GM18868 (cell line): Measurements from ENCODE around the gene SPIRE2.
"Not testable (repeated sequence)": the region's sequence is repeated elsewhere in the genome, so short reads cannot be mapped to it uniquely, and the experiment has no call there.

ENCODE experiments used
- ATAC-seq: cut with Tn5 transposase; IDR thresholded peaks from one replicate; pipeline ENCODE4 v1.9.1; 2021; ENCODE audit warnings: mild to moderate bottlenecking, moderate library complexity; ENCODE audit not compliant: unreplicated experiment

Gene SPIRE2, protein sequence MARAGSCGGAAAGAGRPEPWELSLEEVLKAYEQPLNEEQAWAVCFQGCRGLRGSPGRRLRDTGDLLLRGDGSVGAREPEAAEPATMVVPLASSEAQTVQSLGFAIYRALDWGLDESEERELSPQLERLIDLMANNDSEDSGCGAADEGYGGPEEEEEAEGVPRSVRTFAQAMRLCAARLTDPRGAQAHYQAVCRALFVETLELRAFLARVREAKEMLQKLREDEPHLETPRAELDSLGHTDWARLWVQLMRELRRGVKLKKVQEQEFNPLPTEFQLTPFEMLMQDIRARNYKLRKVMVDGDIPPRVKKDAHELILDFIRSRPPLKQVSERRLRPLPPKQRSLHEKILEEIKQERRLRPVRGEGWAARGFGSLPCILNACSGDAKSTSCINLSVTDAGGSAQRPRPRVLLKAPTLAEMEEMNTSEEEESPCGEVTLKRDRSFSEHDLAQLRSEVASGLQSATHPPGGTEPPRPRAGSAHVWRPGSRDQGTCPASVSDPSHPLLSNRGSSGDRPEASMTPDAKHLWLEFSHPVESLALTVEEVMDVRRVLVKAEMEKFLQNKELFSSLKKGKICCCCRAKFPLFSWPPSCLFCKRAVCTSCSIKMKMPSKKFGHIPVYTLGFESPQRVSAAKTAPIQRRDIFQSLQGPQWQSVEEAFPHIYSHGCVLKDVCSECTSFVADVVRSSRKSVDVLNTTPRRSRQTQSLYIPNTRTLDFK

DNA sequence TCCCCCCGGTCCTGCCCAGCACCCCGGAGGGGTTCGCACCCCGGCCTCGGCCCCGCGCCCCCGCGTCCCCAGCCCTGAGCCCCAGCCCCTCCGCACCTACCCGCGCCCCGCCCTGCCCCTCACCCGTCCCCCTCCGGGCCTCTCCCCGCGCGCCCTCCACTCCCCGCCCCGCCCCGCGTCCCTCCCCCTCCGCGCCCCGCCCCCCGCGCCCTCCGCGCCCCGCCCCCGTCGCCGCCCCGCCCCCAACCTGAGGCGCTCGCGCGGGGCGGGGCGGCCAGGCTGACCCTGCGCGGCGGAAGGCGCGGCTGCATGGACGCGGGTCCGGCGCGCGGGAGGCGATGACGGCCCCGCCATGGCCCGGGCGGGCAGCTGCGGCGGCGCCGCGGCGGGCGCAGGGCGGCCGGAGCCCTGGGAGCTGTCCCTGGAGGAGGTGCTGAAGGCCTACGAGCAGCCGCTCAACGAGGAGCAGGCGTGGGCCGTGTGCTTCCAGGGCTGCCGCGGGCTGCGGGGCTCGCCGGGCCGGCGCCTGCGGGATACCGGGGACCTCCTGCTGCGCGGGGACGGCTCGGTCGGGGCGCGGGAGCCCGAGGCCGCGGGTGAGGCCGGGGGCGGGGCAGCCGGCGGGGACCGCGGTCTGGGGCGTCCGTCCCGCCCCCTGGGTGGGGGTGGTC is at the start of gene SPIRE2:
Gene SPIRE2, plus strand, starts transcription at position 277 of the 671 bp plus-strand sequence. Its CDS starts 76 bp downstream, at position 353.
- ATAC-seq, result no peak

DNA sequence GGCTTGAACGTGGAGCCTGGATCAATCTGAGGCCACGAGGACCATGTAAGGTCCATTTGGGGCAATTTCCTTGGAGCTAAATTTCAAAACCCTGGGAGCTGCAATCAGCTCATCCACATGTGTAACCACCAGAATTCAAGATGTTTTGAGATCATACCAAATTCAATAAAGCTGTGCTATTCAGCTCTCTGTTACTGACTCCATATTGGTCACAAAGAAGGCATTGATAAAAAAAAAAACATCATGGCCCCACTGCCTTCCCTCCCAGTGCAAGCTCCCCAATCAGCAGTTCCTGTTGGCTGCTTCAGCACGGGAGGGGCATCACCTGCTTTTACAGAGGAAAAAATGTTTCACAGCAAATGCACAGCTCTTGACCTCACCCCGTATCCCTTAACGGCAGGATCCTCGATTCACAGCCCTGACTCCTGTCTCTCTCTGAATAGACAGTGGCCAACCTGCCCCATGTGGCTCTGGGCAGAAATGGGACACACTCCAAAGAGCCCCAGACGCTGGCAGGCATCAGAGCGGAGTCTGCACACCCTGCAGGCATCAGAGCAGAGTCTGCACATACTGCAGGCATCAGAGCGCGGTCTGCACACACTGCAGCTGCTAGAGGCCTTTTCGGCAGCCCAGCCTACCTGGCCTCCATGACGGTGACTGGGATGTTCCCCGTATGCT is 48.9 kb upstream of the SPIRE2 start:
- no peak for ATAC-seq

DNA sequence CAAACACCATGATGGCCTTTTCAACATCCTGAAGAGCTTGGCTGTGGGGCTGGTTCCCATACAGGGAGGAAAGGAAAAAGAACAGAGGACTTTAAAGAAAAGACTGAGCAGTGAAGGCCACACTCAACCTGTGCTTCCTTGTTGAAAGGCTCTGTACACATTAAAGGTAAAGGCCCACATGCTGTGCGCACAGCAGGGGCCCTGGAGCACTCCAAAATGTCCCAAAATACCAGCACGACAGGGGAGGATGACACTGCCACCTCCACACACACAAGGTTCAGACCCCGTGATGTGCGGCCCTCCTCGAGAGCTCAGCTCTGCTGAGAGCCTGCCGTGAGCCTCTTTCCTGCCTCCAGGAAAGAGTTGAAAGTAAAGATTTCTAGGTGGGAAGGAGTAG is 48.4 kb upstream of the SPIRE2 start:
- no peak for ATAC-seq

DNA sequence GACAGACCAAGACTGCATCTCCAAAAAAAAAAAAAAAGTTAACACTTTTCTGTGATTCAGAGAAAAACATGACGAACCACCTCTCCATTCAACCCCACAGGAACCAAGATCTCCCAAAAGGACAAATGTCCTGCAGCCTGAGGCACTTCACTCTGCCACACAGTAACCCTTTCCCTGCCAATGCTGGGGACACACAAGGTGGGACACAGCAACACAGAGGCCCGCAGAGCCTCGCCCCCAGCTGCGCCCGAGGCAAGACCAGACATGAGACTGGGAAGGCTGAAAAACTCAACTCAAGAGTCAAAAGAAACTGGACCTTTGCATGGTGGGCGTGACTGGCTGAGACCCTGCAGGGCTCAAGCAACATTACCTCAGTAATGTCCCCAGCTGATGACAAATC is 45.8 kb upstream of the SPIRE2 start:
- ATAC-seq, result no peak

DNA sequence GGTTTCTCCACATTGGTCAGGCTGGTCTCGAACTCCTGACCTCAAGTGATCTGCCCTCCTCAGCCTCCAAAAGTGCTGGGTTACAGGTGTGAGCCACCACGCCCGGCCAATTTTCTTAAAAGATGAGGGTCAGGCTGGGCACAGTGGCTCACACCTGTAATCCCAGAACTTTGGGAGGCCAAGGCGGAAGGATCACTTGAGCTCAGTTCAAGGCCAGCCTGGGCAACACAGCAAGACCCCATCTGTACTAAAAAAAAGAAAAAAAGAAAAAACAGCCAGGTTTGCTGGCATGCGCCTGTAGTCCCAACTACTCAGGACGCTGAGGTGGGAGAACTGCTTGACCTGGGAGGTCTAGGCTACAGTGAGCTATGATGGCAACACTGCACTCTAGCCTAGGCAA is 44.3 kb upstream of the SPIRE2 start:
- ATAC-seq, result not testable (repeated sequence)

DNA sequence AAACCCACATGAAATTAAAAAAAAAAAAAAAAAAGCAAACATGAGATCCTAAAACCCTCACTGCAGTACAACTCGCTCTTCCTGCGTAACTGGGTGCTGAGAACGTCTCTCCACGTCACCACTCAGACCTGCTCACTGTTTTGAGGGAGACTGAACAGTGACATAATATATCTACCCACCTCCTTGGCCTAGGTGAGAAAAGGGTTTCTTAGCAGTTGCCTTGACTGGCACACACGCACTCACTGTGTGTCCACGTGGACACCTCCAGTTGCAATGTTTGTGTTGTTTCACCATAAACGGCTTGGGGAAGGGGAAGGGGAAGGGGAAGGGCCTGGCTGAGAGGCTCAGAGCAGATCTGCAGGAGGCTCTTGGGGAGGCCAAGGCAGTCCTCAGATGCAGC is 43.9 kb upstream of the SPIRE2 start:
- no peak for ATAC-seq

DNA sequence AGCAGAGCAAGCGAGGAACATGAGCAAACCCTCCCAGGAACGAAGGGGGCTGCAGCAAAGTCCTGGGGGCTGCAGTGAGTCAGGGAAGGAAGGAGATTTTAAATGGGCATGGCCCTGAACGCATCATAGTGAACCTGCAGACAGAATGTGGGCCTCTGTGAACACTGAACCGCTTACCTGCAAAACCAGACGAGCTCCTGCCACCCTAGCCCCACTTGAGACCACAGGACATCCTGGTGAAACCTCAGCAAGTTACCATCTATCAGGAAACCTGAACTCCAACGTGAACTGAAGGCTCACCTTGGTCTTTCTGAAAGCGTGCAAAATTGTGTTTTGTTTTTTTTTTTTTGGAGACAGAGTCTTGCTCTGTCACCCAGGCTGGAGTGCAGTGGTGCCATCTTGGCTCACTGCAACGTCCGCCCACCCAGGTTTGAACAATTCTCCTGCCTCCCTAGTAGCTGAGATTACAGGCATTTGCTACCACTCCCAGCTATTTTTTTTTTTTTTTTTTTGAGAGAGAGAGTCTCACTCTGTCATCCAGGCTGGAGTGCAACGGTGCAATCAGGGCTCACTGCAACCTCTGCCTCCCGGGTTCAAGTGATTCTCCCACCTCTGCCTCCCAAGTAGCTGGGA is 42.6 kb upstream of the SPIRE2 start:
- ATAC-seq, result no peak

DNA sequence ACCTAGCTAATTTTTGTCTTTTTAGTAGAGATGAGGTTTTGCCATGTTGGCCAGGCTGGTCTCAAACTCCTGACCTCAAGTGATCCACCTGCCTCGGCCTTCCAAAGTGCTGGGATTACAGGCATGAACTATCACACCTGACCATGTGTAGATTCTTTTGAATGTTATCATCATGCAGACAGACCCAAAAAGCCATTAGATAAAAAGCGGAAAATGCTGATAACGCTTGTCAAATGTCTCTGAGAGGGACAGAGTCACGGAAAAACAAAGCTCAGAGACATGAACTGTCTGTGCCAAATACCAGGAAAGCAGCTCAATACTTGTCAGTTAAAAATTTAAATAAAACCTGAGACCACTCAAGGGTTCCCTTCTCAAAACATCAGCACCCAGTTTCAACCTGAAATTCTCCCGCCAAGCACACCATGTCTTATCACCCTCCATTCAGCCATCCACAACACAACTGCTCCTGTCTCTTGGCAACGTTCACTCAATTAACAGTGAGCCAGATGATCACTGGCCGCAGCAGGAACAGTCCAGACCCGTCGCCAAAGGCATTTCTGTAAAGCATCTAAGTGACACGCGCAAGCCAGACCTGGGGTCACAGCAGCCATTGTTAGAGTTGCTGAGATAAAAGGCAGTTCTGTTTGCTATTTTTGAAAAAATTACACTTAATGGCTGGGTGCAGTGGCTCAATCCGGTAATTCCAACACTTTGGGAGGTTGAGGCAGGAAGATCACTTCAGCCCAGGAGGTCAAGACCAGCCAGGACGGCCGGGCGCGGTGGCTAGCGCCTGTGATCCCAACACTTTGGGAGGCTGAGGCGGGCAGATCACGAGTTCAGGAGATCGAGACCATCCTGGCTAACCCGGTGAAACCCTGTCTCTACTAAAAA is 41.6 kb upstream of the SPIRE2 start:
- no peak for ATAC-seq

DNA sequence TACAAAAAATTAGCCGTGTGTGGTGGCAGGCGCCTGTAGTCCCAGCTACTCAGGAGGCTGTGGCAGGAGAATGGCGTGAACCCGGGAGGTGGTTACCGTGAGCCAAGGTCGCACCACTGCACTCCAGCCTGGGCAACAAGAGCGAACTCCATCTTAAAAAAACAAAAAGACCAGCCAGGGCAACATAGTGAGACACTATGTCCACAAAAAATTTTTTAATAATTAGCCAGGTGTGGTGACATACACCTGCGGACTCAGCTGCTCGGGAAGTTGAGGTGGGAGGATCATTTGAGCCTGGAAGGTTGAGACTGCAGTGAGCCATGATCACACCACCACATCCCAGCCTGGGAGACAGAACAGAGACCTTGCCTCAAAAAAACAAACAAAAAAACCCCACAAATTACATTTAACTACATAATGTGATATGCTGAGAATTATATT is 40.9 kb upstream of the SPIRE2 start:
- ATAC-seq, result no peak

DNA sequence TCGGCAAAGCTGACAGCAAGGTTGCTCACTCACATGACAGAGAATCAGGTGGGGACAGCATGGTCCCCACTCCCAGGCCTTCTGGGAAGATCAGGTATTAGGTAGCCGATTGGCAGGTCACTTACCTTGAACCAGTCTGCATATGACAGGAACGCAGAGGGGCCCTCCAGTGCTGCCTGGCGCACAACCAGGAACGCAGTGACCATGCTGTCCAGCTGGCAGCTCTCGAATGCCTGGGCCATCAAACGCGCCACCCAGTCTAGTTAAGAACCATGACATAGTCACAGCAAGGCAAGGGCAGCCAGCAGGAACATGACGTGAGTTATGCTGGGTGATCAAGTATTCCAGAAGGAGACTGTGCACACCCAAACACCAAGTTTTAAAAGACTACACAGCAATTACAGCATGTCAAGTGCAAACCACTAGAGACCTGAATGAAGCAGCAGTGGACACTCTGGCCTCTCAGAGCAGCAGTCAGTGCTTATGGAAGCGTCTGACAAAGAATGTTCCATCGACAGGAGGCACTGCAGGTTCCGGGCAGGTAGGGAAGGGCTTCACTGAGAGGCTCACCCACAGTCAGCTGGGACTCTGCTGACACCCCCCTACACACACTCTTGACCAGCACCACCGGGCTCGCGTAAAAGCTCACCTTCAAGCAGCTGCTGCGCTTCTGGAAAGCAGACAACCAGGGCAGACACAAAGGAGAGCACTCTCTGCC is 36.8 kb upstream of the SPIRE2 start:
- ATAC-seq, result no peak

DNA sequence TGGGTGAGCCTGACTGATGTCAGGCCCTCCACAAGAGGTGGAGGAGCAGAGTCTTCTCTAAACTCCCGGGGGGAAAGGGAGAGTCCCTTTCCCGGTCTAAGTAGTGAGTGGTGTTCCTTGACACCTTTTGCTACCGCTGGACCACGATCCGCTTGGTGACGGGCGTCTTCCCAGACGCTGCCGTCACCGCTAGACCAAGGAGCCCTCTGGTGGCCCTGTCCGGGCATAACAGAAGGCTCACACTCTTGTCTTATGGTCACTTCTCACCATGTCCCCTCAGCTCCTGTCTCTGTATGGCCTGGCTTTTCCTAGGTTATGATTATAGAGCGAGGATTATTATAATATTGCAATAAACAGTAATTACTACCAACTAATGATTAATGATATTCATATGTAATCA is 35.2 kb upstream of the SPIRE2 start:
- ATAC-seq, result not testable (repeated sequence)

DNA sequence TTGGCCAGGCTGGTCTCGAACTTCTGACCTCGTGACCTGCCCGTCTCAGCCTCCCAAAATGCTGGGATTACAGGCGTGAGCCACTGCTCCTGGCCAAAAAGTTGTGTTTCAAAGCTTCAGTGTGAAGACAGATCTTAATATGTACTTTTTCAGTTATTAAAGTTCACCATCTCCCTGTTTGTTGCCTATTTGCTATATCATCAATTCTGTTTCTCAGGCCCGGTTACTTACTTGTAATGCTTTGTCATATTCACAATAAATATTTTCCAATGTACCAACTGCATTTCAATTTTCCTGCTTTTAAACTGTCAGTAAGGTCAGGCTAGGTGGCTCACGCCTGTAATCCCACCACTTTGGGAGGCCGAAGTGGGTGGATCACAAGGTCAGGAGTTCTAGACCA is 34.3 kb upstream of the SPIRE2 start:
- no peak for ATAC-seq

DNA sequence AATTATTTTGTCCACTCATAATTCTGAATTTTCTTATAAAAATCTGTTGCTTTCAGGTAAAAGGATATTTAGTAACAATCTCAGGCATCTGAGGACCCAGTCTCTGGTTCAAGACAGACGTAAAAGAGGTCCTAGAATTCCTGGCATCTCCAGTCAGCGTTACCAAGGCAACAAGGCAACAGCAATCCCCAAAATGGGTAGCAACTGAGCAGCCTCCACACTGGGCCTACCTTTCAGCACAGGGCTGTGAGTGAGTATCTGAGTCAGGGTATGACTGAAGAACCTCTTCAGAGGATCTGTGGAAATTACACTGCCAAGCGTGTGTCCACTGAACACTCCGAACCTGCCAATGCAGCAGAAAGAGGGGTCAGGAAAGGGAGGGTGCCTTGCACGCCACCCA is 32.6 kb upstream of the SPIRE2 start:
- ATAC-seq, result no peak

DNA sequence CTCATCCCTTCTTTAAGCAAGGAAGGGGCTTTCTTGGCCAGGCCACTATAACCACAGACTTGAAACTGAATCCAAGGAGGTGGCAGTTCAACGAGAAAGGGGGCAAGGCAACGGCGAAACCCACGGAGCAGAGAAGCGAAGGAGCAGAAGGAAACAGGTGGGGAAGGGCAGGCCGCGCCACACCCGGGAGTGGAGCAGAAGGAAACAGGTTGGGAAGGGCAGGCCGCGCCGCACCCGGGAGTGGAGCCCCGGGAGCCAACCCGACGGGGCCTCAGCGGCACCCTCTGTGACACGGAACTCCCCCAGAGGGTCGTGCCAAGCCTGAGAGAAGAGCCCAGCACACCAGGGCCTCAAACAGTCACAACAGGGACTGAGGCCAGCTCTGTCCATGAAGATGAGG is 32.2 kb upstream of the SPIRE2 start:
- ATAC-seq, result no peak

DNA sequence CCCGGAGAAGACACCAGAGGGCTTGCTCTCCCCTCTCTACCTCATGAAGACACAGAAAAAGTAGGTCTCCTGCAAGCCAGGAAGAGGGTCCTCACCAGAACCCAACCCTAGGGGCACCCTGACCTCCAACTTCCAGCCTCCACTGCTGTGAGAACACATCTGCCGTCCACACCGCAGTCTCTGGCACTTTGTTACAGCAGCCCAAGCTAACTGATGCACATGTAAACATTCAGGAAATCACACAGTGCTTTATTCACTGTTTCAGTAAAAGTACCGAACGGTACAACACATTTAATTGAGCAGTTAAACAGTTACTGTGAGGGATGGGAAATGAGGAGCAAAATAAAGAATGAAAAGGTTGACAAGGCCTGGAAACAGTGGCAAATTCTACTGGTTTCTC is 30.1 kb upstream of the SPIRE2 start:
- ATAC-seq, result no peak

DNA sequence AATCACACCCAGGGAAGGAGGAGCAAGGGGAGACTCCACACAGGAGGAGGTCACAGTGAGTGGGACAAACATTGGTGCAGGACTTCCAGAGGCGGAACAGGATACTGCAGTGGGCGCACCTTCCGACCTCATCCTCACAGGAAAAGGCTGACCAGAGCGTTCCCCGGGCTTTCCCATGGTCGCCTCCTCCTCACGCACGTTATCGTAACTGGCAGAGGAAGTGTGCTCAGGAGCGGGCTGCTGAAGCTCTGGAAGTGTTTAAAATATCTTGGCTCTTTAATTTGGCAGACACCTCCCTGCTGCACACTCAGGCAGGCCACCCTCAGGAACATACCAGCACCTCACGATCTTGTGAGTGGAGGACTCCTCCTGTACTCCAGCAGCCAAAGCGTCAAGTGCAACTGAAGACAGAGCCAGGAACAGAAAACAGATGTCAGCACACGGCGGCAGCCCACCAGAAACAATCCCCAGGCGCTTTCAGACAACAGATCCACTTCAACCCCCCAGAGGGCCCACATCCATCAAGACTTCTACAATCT is 29.4 kb upstream of the SPIRE2 start:
- ATAC-seq, result no peak

DNA sequence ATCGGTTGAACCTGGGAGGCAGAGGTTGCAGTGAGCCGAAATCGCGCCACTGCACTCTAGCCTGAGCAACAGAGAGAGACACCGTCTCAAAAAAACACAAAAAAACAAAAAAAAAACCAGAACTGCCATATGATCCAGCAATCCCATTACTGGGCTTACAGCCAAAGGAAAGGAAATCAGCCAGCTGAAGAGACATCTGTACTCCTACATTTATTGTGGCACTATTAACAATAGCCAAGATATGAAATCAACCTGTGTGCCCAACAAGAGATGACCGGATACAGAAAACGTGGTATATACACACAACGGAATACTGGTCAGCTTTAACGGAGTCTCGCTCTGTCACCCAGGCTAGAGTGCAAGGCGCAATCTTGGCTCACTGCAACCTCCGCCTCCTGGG is 26.5 kb upstream of the SPIRE2 start:
- ATAC-seq, result no peak

DNA sequence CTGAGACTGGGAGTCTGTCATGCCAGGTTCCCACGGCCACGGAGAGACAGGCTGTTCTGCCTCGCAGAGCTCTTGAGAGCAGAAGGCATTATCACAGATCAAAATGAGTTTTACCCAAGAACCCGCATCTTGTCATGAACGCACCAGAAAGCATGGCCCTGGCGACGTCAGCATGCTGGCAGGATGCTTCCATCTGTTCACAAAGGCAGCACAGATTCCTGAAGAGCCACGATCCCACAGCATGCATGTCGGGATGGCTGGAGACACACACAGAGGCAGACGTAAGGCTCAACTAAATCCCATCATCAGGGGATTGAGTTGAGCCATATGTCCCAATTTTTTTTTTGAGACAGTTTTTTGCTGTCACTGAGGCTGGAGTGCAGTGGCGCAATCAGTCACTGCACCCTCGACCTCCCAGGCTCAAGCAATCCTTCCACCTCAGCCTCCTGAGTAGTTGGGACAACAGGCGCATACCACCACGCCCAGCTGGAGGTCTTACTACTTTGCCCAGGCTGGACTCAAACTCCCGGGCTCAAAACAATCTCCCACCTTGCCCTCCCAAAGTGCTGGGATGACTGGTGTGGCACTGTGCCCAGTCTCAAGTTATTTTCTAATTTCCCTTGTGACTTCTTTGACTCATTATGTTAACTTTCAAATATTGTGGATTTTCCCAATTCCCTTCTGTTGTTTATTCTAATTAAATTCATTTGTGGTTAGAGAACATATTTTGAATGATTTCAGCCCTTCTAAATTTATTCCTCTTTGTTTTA is 23.0 kb upstream of the SPIRE2 start:
- ATAC-seq, result no peak
